Inflammatory macrophage (primary cell): ENCODE results near the gene SLC22A6.
"Not testable (repeated sequence)": the region's sequence is repeated elsewhere in the genome, so short reads cannot be mapped to it uniquely, and the experiment has no call there.

Experiments
- DNase-seq, 2 donors: peaks; one replicate each; pipeline ENCODE4 v3.0.0-alpha.2; 2020 to 2022

The SLC22A6 gene

GRCh38 chr11:62985041-62985750, 429 bp upstream of the SLC22A6 start:
- no peak for DNase-seq

GRCh38 chr11:62983536-62984199, 1.1 kb downstream of the SLC22A6 start:
- no peak for DNase-seq

GRCh38 chr11:62981743-62982142, 3.0 kb downstream of the SLC22A6 start:
- DNase-seq, result no peak

GRCh38 chr11:62980133-62980760, 4.5 kb downstream of the SLC22A6 start:
- DNase-seq, result no peak

- DNase-seq, result no peak
Measured at GRCh38 chr11:62976109-62976508, 8.7 kb downstream of the SLC22A6 start.

GRCh38 chr11:62974848-62975522, 9.8 kb downstream of the SLC22A6 start:
- DNase-seq, result peak in 1 of 2 donors; percentile 9

GRCh38 chr11:62965574-62965973, 19.2 kb downstream of the SLC22A6 start:
- DNase-seq, result no peak

- no peak for DNase-seq
Measured at GRCh38 chr11:62962391-62962790, 22.4 kb downstream of the SLC22A6 start.

GRCh38 chr11:62961017-62961570, 23.7 kb downstream of the SLC22A6 start:
- no peak for DNase-seq

- no peak for DNase-seq
Measured at GRCh38 chr11:62959422-62959980, 25.3 kb downstream of the SLC22A6 start.

- no peak for DNase-seq
Measured at GRCh38 chr11:62958547-62959421, 26.0 kb downstream of the SLC22A6 start.

- no peak for DNase-seq
Measured at GRCh38 chr11:62957147-62957546, 27.6 kb downstream of the SLC22A6 start.

GRCh38 chr11:62954478-62954877, 30.3 kb downstream of the SLC22A6 start:
- DNase-seq, result no peak

- DNase-seq, result no peak
Measured at GRCh38 chr11:62953811-62954210, 31.0 kb downstream of the SLC22A6 start.

- no peak for DNase-seq
Measured at GRCh38 chr11:62948765-62949320, 35.9 kb downstream of the SLC22A6 start.

GRCh38 chr11:62945538-62945937, 39.2 kb downstream of the SLC22A6 start:
- DNase-seq, result not testable (repeated sequence)

GRCh38 chr11:62937528-62937927, 47.2 kb downstream of the SLC22A6 start:
- DNase-seq, result not testable (repeated sequence)

- no peak for DNase-seq
Measured at GRCh38 chr11:62934496-62934785, 50.3 kb downstream of the SLC22A6 start.

- no peak for DNase-seq
Measured at GRCh38 chr11:62933750-62934495, 50.8 kb downstream of the SLC22A6 start.

GRCh38 chr11:62933285-62933684, 51.5 kb downstream of the SLC22A6 start:
- DNase-seq, result no peak
